AG04450 (cell line): ENCODE results near the gene DYRK1A. TPM values are rescaled to one million over a fixed set of nuclear protein-coding genes. Genes with fewer than 3 reads are reported as not detected.

ENCODE experiments used
- CTCF ChIA-PET: fragments of 300-600, 350-600 bp; formaldehyde crosslinking; extraction: SDS; loops from one replicate; lab custom pipeline; 2022; ENCODE audit warnings: antibody characterized with exemption, inconsistent platforms; lab: Charles Lee
- POLR2A ChIA-PET: fragments of 350-600 bp; formaldehyde crosslinking; extraction: SDS; loops from one replicate; lab custom pipeline; 2021; ENCODE audit warnings: antibody characterized with exemption, inconsistent platforms; lab: Yijun Ruan, JAX
- DNase-seq: peaks from one replicate; pipeline ENCODE4 v3.0.0-alpha.2; 2011; ENCODE audit warnings: low read depth, low spot score
- H3K27ac ChIP-seq: one replicate; pipeline ENCODE4 v1.5.1; 2012; ENCODE audit warnings: low read depth, low read length, control low read depth
- H3K27me3 ChIP-seq: one replicate; pipeline ENCODE4 v1.6.0; 2012; ENCODE audit warnings: low read length; ENCODE audit not compliant: control insufficient read depth, insufficient read depth
- H3K4me3 ChIP-seq: 2 replicates; pipeline ENCODE4 v1.5.1; 2011; ENCODE audit warnings: mild to moderate bottlenecking, low read depth, low read length, control low read depth
- H3K9me3 ChIP-seq: 2 replicates; pipeline ENCODE4 v1.5.1; 2012; ENCODE audit warnings: low read length; ENCODE audit not compliant: control insufficient read depth, insufficient read depth
- polyA plus RNA-seq: library from polyadenylated mRNA; depleted of rRNA; stranded (reverse); fragments of >200 nt; gene quantifications from 2 replicates; pipeline ENCODE4 v1.2.3, GENCODE V29; 2011
- TF ChIP-seq, protein P1 (sequence below): IDR thresholded peaks from 2 replicates; pipeline ENCODE4 v1.5.1; 2011; ENCODE audit warnings: low read depth, low read length, control low read depth, inconsistent platforms

DYRK1A gene
- polyA plus RNA-seq, 1 experiment = 33.1 TPM

DNA sequence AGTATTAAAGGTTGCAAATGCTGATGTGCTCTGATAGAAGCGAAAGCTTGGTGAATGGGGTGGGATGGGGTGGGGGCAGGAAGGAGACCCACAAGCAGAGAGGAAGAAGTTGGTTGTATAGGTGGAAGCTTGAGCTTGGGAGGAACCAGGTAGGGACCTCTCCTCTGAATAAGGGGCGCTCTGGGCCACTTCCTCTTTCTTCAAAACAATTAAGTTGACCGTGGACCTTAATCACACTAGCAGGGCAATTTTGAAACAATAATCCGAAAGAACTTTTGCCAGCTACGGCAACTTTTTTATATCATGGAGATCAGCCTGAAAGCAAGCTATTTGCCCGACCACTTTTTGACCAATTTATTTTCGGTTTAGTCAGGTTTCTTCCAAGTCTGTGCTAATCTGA is 1.9 kb upstream of the DYRK1A start:
- DNase-seq = no peak
- TF ChIP-seq, protein P1, sequence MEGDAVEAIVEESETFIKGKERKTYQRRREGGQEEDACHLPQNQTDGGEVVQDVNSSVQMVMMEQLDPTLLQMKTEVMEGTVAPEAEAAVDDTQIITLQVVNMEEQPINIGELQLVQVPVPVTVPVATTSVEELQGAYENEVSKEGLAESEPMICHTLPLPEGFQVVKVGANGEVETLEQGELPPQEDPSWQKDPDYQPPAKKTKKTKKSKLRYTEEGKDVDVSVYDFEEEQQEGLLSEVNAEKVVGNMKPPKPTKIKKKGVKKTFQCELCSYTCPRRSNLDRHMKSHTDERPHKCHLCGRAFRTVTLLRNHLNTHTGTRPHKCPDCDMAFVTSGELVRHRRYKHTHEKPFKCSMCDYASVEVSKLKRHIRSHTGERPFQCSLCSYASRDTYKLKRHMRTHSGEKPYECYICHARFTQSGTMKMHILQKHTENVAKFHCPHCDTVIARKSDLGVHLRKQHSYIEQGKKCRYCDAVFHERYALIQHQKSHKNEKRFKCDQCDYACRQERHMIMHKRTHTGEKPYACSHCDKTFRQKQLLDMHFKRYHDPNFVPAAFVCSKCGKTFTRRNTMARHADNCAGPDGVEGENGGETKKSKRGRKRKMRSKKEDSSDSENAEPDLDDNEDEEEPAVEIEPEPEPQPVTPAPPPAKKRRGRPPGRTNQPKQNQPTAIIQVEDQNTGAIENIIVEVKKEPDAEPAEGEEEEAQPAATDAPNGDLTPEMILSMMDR = no peak
- Histone ChIP-seq H3K27me3 (no peaks in the 10 kb centered on the region), H3K27ac (no peak overlapping the region), H3K9me3 (no peaks in the 10 kb centered on the region), H3K4me3 (0 out of 2 replicates have a peak overlapping the region, but pooled peaks have one; percentile 79)
- ChIA-PET CTCF (no interaction called here), POLR2A (interaction anchor here (0.5 to 2.2 kb wide), 2 partner anchors 97 to 348 kb away, joined by 3 to 22 read pairs; partner anchors contain the start of gene VPS26C)

DNA sequence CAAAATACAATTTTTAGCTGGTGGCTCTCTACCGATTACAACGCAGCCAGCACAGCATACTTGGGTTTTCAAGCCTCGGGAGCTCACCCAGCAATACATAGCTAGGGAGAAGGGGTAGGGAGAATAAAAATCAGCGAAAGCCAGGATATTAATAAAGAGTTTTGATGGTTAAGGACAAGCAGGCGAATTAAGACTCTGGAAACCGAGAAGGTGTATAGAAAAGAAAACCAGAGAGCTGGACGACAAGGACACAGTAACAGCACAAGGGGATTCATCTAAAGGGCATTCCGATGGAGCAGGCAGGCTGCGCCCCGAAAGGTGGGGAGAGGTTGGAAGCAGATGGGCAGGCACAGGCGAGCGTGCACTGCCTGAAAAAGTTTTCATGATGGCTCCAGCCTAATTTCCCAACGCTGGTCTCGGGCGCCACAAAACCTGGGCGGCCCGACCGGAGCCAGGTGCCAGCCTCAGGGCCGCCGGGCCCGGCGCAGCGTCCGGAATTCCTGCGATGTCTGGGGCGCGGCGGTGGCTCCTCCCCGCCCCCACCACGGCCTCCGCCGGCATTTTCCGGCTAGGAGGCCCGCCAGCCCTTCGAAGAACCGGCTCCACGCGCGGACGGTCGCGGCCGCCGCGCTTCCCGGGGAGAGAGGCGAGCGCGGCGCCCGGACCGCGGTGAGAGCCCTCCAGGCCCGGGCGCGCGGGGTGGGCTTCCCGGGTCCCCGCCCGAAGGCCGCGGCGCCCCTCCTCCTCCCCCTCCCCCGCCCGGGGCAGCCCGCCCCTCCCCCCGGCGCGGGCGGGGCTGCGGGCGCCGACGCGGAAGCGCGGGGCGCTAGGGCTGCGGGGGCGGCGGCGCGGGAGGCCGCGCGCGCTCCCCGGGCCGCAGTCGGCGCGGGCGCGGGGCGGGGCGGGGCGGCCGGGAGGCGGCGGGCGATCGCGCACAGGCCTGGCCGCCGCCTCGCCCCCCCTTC is 774 bp upstream of the DYRK1A start:
- Histone ChIP-seq H3K27me3 (no peaks in the 10 kb centered on the region), H3K27ac (peak overlapping the region; percentile 92), H3K4me3 (peak overlapping the region; percentile 79), H3K9me3 (no peaks in the 10 kb centered on the region)
- CTCF ChIA-PET = interaction anchor here (0.6 to 0.7 kb wide), 2 partner anchors 277 to 546 kb away, joined by 3 read pairs; no protein-coding TSS in a partner anchor
- no peak for DNase-seq
- POLR2A ChIA-PET = interaction anchor here (0.6 to 2.2 kb wide), 10 partner anchors 9 to 198 kb away, joined by 3 to 22 read pairs (median 5); partner anchors contain the start of gene VPS26C
- TF ChIP-seq, protein P1 = no peak

DNA sequence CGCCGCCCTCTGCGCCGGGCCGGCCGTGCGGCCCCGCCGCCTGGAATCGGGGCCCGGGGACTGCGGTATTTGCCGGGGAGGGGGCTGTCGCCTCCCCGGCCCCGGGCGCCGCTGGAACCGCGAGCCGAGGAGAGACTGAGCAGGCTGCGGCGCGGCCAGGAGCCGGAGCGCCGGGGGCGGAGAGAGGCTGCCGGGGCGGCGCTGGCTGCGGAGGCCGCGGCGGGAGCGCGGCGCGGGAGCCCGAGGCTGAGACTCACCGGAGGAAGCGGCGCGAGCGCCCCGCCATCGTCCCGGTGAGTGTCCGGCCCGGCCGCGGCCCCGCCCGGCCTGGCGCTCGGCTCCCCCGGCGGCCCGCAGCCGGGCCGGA is 746 bp downstream of the DYRK1A start:
- no peak for DNase-seq
- POLR2A ChIA-PET = no interaction called here
- Histone ChIP-seq H3K9me3 (no peaks in the 10 kb centered on the region), H3K27me3 (no peaks in the 10 kb centered on the region), H3K27ac (no peak overlapping the region), H3K4me3 (peak overlapping the region; percentile 84)
- CTCF ChIA-PET = no interaction called here
- TF ChIP-seq, protein P1 = no peak

DNA sequence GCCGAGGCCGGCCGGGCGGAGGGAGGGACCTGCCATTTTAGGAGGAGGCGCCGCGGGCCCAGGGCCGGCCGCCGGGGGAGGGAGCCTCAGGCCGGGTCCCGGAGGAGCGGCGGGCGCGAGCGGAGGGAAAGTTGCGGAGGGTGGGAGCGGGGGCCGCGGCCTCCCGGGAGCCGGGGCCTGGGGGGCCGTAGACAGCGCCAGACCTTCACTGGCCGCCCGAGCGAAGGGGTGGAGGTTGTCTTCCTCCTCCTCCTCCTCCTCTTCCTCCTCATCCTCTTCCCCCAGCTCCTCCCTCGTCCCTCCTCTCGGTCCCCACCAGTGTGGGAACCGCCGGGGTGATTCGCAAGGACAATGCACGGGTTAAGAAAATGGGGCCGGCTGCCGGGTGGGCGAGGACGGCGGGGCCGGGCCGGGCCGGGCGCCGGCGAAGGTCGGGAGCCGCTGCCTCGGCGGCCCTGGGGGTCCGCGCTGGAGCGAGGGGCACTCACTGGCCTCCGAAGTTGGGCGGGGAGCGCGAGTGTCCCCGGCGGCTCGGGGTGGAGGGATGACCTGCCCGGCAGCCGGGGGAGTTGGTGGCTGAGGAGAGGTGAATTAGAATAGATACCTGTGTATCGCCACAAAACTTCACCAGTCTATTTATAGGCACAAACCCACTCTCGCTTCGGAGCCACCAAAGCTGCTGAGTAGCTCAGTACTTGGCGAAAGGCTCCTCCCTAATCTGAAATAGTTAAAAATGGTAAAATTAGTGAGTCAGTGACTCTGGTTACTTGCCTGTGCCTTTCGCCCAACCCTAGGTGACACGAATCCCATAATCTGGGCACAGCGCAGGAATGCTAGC is 1.3 kb downstream of the DYRK1A start:
- no peak for DNase-seq
- Histone ChIP-seq H3K27ac (peak overlapping the region; percentile 75), H3K4me3 (peak overlapping the region; percentile 84), H3K9me3 (no peaks in the 10 kb centered on the region), H3K27me3 (no peaks in the 10 kb centered on the region)
- ChIA-PET CTCF (interaction anchor here (1.4 kb wide), 1 partner anchor 216 kb away, joined by 3 read pairs; no protein-coding TSS in a partner anchor), POLR2A (interaction anchor here (0.6 kb wide), 1 partner anchor 84 kb away, joined by 4 read pairs; no protein-coding TSS in a partner anchor)
- TF ChIP-seq, protein P1 = no peak
